HG03196 (cell line): ENCODE results near the gene EDA.

Source experiments
- ATAC-seq: cut with Tn5 transposase; IDR thresholded peaks from one replicate; pipeline ENCODE4 v1.9.1; 2021; ENCODE audit not compliant: unreplicated experiment

EDA gene

DNA sequence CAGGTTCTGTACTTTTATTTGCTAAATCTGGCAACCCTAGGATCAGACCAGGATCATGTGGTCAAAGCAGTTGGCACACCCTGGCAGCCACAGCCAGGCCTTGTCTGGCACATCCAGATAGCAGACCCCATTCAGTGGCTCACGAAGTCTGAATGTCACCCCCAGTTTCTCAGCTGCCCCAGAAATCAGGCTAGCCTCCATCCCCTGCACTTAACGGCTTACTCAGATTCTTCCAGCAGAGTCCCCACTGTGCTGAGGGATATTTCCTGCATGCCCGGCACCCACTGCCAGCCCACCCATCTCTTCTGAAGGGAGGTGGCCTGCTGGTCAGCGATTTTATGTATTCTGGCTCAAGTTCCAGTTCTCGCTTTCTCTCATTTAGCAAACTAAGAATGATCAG is 438.5 kb downstream of the EDA start:
- no peak for ATAC-seq

DNA sequence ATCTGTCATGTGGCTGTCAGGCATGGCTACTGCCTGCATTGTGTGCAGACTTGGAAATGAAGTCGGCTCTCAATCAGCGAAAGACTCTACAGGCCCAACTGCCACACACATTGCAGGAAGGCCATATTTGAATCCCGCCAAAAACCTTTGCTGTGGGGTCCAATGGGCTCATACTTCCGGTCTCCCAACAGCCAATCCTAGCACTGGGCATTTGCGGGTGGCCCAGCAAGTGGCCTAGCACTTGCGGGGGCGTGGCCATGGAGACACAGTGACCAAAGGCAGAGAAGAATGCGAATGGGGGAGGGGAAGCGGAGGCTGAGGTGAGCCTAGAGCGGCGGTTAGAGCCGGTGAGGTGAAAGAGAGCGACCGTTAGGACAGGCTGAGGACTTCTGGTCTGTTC is 446.2 kb downstream of the EDA start, which contains the start of gene OTUD6A:
OTUD6A (plus strand) TSS at position 382 of the 400 bp plus-strand sequence. CDS start 68 bp downstream, outside the sequence.
- ATAC-seq: no peak

DNA sequence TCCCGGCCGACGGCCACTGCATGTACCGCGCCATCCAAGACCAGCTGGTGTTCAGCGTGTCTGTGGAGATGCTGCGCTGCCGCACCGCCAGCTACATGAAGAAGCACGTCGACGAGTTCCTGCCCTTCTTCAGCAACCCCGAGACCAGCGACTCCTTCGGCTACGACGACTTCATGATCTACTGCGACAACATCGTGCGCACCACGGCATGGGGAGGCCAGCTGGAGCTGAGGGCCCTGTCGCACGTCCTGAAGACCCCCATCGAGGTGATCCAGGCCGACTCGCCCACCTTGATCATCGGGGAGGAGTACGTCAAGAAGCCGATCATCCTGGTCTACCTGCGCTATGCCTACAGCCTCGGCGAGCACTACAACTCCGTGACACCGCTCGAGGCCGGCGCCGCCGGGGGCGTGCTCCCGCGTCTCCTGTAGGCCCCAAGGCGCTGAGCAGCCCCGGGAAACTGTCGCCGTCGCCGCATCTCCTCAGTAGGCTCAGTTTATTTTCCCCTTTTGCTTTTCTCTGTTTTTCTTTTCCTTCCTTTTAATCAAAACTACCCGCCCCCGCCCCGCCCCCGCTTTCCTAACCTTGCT is 447.1 kb downstream of the EDA start:
- no peak for ATAC-seq

DNA sequence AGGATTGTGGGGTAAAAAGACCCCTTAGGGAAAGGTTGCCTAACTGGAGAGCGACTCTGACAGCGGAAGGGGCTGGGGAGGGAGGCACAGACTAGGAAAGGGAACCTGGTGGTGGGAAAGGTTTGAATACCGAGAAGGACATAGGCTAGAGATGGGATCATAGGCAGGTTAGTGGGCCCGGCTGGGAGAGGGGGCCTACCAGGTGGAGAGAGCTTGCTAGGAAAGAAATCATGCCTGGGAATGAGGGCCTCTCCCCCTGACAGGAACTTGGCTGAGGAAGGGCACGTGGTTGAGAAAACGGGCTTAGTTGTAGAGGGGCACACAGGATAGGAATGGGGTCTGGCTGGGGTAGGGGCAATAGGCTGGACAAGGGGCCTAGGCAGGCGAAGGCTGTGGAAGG is 450.7 kb downstream of the EDA start:
- no peak for ATAC-seq

DNA sequence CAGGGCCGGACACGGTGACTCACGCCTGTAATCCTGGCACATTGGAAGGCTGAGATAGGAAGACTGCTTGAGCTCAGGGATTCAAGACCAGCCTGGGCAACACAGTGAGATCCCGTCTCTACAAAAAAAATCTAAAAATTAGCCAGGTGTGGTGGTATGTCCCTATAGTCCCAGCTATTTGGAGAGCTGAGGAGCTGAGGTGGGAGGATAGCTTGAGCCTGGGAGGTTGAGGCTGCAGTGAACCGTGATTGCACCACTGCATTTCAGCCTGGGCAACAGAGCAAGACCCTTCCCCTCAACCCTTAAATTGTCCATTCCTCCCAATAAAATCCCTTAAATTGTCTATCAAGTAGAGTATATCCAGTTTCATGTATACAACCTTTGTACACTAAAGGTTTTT is 463.4 kb downstream of the EDA start:
- ATAC-seq: no peak

DNA sequence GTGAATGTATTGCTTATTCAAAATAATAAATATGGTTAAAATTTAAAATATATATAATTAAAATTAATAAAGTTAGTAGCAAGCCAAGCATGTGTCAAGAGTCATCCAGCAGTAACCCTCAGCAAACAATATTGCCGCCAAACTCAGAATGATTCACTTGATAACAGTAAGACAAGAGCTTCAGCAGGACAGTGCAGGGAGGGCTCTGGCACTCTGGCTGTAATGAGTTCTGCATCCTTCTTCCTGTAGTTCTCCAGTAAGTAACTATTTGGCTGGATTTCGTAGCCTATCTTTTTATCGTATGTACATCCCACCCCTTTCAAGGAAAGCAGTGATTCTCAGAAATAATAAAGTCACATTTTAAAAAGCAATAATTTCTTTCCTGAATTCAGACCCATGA is 464.0 kb downstream of the EDA start:
- ATAC-seq: no peak

DNA sequence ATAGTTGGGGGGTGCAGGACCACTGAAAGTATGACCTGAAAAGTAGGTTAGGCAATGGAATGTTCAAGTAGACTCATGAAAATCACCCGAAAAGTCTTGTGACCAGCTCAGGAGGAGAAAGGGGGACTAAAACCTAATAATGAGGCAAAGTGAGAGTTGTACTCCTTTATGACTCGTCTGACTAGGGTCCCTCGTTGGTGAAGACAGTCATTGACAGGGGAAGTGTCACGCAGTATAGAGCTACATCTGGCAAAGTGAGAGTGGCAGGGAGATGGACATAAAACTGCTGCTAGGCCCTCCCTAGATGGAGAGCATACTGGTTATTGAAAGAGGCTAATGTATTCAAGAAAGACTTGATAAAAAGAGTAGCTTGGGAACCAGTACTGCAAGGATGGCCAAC is 466.8 kb downstream of the EDA start:
- no peak for ATAC-seq

DNA sequence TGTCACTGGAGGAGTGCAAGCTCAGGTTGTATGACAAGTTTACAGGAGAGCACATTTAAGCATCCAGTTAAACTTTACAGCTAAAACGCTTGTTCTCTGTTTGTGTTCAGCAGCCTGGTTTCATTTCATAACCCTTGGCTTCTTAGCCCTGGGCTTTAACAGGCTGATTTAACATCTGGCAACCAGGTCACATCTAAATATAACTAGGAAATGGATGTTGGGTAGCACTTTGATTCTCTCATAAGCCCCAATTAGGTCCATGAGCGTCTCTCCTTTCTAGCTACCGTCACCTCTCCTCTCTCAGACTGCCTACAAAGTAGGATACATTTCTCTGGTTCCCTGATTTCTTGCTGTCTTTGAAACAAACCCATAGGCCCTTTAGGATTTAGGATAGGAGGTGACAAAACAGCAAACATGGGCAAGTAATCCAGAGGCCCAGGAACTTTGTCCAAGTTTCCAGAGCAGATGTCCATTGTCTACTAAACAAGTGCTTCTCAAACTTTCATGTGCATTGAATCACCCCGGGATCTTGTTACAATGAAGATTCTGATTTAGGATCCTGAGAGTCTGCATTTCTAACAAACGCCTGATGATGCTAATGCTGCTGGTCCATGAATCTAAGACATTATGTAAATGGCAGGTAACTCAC is 468.8 kb downstream of the EDA start:
- ATAC-seq: no peak

DNA sequence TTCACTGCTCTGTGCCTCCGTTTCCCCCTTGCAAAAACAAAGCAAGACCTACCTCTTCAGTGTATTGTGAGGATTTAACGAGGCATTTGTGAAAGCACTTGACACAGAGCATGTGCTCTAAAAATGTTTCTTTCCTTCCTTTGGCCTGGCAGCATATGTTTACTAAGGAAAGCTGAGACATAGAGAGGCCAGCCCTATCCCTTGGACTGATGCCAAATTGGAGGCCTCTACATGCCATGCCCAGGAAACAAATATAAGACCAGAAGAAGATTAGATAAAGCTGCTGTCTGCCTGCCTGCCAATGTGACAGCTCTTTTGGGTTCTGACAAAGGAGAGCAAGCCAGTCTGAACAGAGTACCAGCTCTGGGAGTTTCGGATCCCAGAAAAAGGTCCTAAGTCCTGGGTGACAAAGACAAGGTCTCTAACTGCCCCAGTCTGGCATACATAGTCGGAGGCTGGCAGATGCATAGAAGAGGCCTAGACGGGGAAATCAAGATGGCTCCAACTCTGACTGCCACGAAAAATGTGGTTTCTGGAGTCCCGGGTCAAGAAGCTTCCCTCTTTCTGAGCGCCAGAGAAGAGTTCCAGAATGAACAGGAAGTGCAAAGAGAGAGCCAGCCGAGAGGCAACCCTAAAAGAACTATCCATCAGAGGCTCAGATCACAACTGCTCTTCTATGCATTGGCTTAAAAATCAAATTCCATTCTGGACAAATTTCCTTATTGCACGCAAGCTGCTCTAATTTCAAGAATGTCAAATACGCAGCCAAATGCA is 472.1 kb downstream of the EDA start:
- no peak for ATAC-seq

DNA sequence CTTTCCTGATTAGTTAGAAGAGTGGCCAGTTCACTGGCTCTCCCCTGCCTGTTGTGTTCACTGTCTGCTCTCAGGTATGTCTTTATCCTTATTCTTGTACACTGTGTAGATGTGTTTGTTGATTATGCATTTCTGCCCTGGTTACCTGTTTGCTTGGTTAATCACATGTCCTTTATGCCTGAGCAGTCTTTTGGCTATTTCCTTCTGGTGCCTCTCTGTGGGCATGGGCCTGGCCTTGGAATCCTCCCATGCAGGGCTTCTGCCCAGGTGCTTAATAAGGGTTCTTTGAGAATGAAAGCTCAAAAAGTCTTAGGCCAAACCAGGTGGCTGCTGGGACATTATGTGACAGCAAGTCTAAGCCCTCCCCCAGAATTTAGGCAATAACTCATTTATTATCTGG is 472.8 kb downstream of the EDA start:
- ATAC-seq: no peak
